HuH-7.5 (cell line): ENCODE measurements around the gene DDIT3.
"Not testable (repeated sequence)": the region's sequence is repeated elsewhere in the genome, so short reads cannot be mapped to it uniquely, and the experiment has no call there.

Source experiments
- DNase-seq: peaks from one replicate; pipeline ENCODE4 v3.0.0; 2011; ENCODE audit warnings: low spot score

The DDIT3 gene

GRCh38 chr12:57525615-57526383 is 5.5 kb upstream of the DDIT3 start:
- no peak for DNase-seq

- DNase-seq = no peak
Measured at GRCh38 chr12:57524814-57525614, 4.7 kb upstream of the DDIT3 start.

- no peak for DNase-seq
Measured at GRCh38 chr12:57523706-57524614, 3.6 kb upstream of the DDIT3 start.

- no peak for DNase-seq
Measured at GRCh38 chr12:57522887-57523705, 2.8 kb upstream of the DDIT3 start.

DNA sequence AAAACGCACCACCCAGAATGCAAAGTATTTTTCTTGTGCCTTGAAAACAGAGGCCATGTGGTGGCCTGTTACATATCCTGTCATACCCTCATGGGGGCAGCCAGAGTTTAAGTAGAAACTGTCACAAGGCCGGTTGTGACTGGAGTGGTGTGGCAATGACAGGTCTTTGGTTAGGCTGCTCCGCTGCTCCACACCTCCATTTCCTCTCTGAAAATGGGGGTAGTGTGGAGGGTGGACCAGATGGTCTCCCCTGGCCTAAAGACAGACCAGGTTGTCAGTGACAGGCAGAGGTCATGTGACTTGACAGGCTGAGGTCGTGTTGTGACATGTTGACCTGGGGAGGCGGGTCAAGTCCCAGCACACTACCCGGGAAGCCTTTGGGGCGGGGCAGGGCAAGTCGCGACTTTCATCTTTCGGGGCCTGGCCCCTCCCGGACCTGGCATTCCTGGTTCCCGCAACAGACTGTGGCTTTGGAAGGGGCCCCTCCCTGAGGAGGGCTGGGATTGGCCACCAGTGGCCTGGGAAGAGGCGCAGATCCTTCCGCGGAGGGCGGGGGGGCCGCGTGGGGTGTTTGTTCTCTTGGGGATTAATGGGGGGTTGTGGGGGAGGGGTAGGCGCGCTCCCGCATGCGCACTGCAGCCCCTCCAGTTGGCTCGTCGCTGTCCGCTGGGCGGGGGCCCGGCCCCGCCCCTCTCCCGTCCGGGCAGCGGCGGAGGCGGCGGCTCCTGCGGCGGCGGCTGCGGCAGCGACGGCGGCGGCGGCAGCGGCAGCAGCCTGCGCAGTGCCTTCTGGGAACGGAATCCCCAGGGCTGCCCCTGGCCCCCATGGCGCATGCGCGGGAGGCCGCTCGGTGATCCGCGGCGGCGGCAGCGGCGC is 1.9 kb upstream of the DDIT3 start, which contains the start of gene MBD6:
MBD6 (plus strand) TSS at position 814 of the 876 bp plus-strand sequence. CDS start 1,480 bp downstream, outside the sequence.
- DNase-seq = peak; percentile 97

DNA sequence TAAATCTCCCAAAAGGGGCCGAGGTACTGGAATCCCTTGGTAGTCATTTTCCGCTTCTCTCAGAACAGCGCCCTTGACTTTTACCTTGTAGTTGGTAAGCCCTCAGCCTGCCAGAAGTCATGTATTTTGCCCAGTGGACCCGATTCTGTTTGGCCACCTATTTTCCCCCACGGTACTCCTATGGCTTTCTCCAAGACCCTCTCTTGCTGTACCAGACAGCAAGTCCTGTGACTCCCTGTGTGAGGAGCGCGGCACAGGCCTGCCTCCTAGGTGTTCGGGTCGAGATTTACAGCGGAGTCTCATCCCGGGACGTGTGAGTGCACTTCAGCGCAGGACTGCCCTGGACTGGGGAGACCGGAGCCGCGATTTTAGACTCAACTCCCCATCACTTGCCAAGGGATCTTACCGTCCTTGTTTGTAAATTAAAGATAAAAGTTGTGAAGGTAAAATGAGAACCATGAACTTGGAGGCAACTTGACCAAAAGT is 1.3 kb upstream of the DDIT3 start:
- DNase-seq = peak; percentile 43

- DNase-seq = no peak
Measured at GRCh38 chr12:57519796-57520052, 590 bp downstream of the DDIT3 start.

- DNase-seq = peak; percentile 49
Measured at GRCh38 chr12:57518920-57519795, 1.2 kb downstream of the DDIT3 start.

- DNase-seq = no peak
Measured at GRCh38 chr12:57518176-57518919, 2.0 kb downstream of the DDIT3 start.

DNA sequence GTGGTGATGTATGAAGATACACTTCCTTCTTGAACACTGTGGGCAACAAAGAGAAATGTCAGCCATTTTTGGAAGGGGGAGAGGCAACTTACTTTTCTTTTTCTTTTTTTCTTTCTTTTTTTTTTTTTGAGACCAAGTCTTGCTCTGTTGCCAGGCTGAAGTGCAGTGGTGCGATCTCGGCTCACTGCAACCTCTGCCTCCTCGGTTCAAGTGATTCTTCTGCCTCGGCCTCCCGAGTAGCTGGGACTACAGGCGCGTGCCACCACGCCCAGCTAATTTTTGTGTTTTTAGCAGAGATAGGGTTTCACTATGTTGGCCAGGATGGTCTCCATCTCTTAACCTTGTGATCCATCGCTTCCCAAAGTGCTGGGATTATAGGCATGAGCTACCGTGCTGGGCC is 2.6 kb downstream of the DDIT3 start:
- DNase-seq = not testable (repeated sequence)

- no peak for DNase-seq
Measured at GRCh38 chr12:57517187-57517586, 3.1 kb downstream of the DDIT3 start.

- DNase-seq = no peak
Measured at GRCh38 chr12:57516617-57517153, 3.6 kb downstream of the DDIT3 start.

DNA sequence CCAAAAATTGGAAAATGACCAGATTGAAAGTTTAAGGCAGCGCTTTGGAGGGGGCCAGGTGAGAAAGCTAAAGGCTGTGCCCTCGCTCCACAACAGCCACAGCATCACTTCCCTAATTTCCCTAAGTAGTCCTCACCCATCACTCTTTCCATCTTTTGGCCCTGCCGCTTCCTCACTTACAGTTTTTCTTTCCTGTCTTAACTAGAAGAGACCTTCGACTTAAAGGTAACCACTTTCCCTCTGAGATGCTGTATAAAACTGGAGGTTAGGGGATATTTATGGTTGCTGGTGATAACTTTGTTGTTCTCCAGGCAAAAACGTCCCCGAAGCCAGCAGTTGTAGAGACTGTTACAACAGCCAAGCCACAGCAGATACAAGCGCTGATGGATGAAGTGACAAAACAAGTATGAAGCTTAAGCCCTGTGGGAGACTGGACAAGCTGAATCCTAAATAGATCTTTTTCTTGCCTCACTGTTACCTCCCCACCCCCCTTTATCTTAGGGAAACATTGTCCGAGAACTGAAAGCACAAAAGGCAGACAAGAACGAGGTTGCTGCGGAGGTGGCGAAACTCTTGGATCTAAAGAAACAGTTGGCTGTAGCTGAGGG is 4.3 kb downstream of the DDIT3 start:
- DNase-seq = no peak

GRCh38 chr12:57515408-57515933 is 4.8 kb downstream of the DDIT3 start:
- no peak for DNase-seq

DNA sequence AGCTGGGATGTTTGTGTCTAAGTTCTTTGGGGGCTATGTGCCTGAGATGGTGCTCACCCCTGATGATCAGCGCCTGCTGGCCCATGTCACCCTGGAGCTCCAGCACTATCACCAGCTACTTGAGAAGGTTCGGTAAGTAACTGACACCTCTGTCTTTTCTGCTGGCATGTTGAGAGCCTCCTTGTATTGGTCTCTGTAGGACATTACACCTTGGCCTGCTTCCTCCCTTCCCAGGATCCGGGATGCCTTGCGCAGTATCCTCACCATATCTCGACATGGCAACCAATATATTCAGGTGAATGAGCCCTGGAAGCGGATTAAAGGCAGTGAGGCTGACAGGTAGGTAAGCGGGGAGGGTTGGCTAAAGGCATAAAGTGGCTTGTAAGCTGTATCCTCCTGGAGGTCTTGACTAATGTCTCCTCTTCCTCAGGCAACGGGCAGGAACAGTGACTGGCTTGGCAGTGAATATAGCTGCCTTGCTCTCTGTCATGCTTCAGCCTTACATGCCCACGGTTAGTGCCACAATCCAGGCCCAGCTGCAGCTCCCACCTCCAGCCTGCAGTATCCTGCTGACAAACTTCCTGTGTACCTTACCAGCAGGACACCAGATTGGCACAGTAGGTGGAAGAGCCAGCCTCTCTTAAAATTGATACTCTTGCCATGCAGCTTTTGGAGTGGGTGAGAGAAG is 5.5 kb downstream of the DDIT3 start:
- DNase-seq = no peak

GRCh38 chr12:57514246-57514645 is 6.1 kb downstream of the DDIT3 start:
- DNase-seq = not testable (repeated sequence)

GRCh38 chr12:57513677-57514076 is 6.6 kb downstream of the DDIT3 start:
- not testable (repeated sequence) for DNase-seq
